GM21381 (cell line): ENCODE measurements around the gene CACNA1H.

Experiments used
- ATAC-seq: cut with Tn5 transposase; IDR thresholded peaks from one replicate; pipeline ENCODE4 v1.9.1; 2021; ENCODE audit warnings: mild to moderate bottlenecking, moderate library complexity; ENCODE audit not compliant: unreplicated experiment

CACNA1H gene

GRCh38 chr16:1206326-1206725, 53.4 kb downstream of the CACNA1H start:
- no peak for ATAC-seq

GRCh38 chr16:1206786-1207185, 53.9 kb downstream of the CACNA1H start:
- ATAC-seq: no peak

- ATAC-seq: no peak
These were observed 55.4 kb downstream of the CACNA1H start for GRCh38 chr16:1208239-1208830.

GRCh38 chr16:1209081-1209480, 56.2 kb downstream of the CACNA1H start:
- no peak for ATAC-seq

GRCh38 chr16:1210461-1210860, 57.6 kb downstream of the CACNA1H start:
- ATAC-seq: no peak

- no peak for ATAC-seq
These were observed 58.8 kb downstream of the CACNA1H start for GRCh38 chr16:1211451-1212268.

GRCh38 chr16:1212616-1213194, 59.8 kb downstream of the CACNA1H start:
- ATAC-seq: no peak

- ATAC-seq: no peak
These were observed 60.3 kb downstream of the CACNA1H start for GRCh38 chr16:1213231-1213630.

- ATAC-seq: no peak
These were observed 61.0 kb downstream of the CACNA1H start for GRCh38 chr16:1213796-1214372.

GRCh38 chr16:1214719-1215118, 61.8 kb downstream of the CACNA1H start:
- no peak for ATAC-seq

- no peak for ATAC-seq
These were observed 62.8 kb downstream of the CACNA1H start for GRCh38 chr16:1215574-1216295.

- ATAC-seq: no peak
These were observed 63.4 kb downstream of the CACNA1H start for GRCh38 chr16:1216296-1216619.

GRCh38 chr16:1216681-1217400, 63.9 kb downstream of the CACNA1H start:
- ATAC-seq: no peak

- no peak for ATAC-seq
These were observed 64.6 kb downstream of the CACNA1H start for GRCh38 chr16:1217526-1217925.

- no peak for ATAC-seq
These were observed 65.4 kb downstream of the CACNA1H start for GRCh38 chr16:1218061-1218929.

- ATAC-seq: no peak
These were observed 66.2 kb downstream of the CACNA1H start for GRCh38 chr16:1218930-1219611.

GRCh38 chr16:1220098-1220728, 67.3 kb downstream of the CACNA1H start:
- no peak for ATAC-seq

GRCh38 chr16:1220841-1221627, 68.1 kb downstream of the CACNA1H start:
- ATAC-seq: no peak
